Thoracic aorta (tissue), 2 donors: ENCODE measurements around the gene CDC42BPA. TPM values are rescaled to one million over a fixed set of nuclear protein-coding genes. Genes with fewer than 3 reads are reported as not detected.
A peak's percentile ranks its signal among the peaks of the same experiment; 100 is the strongest.

Source experiments
- ATAC-seq: fragments of 150-250 bp; one replicate; pipeline ENCODE4 v1.8.0; 2017; ENCODE audit warnings: low read depth; ENCODE audit not compliant: insufficient number of reproducible peaks, low FRiP score
- DNase-seq: peaks from one replicate; pipeline ENCODE4 v3.0.0-alpha.2; 2020; ENCODE audit warnings: low spot score
- H3K27ac ChIP-seq, 2 donors: fragments of 200-600 bp; sonication (generic); 1 replicate in 1 of 2; 2 replicates in 1 of 2; pipeline ENCODE4 v1.5.1; 2016; ENCODE audit warnings: mild to moderate bottlenecking in 2 of 2, moderate library complexity in 2 of 2
- H3K27me3 ChIP-seq: fragments of 200-600 bp; sonication (generic); replicated peaks from 2 replicates; pipeline ENCODE4 v1.6.0; 2016; ENCODE audit warnings: mild to moderate bottlenecking; ENCODE audit not compliant: insufficient read depth
- H3K36me3 ChIP-seq: fragments of 200-600 bp; sonication (generic); one replicate; pipeline ENCODE4 v1.5.1; 2016
- H3K4me1 ChIP-seq, 2 donors: fragments of 200-600 bp; sonication (generic); 1 replicate in 1 of 2; 2 replicates in 1 of 2; pipeline versions ENCODE4 v1.5.1 to v1.6.0; 2016; ENCODE audit warnings: low read depth in 2 of 2, mild to moderate bottlenecking in 1 of 2; ENCODE audit not compliant: control insufficient read depth in 1 of 2
- H3K4me3 ChIP-seq: fragments of 200-600 bp; sonication (generic); 2 replicates; pipeline ENCODE4 v1.5.1; 2016; ENCODE audit warnings: mild to moderate bottlenecking
- H3K9me3 ChIP-seq: fragments of 200-600 bp; sonication (generic); 2 replicates; pipeline ENCODE4 v1.5.1; 2016
- total RNA-seq, 2 donors: library from RNA; depleted of rRNA; stranded (reverse); fragments of >200 nt; gene quantifications; one replicate each; pipeline versions ENCODE4 v1.1.0 to v1.2.3, GENCODE V29; 2016
- TF ChIP-seq, protein P1 (sequence below): fragments of 200-600 bp; sonication (generic); IDR thresholded peaks from one replicate; pipeline ENCODE4 v1.5.1; 2019; ENCODE audit warnings: antibody characterized with exemption

CDC42BPA gene, protein sequence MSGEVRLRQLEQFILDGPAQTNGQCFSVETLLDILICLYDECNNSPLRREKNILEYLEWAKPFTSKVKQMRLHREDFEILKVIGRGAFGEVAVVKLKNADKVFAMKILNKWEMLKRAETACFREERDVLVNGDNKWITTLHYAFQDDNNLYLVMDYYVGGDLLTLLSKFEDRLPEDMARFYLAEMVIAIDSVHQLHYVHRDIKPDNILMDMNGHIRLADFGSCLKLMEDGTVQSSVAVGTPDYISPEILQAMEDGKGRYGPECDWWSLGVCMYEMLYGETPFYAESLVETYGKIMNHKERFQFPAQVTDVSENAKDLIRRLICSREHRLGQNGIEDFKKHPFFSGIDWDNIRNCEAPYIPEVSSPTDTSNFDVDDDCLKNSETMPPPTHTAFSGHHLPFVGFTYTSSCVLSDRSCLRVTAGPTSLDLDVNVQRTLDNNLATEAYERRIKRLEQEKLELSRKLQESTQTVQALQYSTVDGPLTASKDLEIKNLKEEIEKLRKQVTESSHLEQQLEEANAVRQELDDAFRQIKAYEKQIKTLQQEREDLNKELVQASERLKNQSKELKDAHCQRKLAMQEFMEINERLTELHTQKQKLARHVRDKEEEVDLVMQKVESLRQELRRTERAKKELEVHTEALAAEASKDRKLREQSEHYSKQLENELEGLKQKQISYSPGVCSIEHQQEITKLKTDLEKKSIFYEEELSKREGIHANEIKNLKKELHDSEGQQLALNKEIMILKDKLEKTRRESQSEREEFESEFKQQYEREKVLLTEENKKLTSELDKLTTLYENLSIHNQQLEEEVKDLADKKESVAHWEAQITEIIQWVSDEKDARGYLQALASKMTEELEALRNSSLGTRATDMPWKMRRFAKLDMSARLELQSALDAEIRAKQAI (N-terminal part only)
- 10 to 100 TPM; 62.4 to 89.7 TPM for total RNA-seq

DNA sequence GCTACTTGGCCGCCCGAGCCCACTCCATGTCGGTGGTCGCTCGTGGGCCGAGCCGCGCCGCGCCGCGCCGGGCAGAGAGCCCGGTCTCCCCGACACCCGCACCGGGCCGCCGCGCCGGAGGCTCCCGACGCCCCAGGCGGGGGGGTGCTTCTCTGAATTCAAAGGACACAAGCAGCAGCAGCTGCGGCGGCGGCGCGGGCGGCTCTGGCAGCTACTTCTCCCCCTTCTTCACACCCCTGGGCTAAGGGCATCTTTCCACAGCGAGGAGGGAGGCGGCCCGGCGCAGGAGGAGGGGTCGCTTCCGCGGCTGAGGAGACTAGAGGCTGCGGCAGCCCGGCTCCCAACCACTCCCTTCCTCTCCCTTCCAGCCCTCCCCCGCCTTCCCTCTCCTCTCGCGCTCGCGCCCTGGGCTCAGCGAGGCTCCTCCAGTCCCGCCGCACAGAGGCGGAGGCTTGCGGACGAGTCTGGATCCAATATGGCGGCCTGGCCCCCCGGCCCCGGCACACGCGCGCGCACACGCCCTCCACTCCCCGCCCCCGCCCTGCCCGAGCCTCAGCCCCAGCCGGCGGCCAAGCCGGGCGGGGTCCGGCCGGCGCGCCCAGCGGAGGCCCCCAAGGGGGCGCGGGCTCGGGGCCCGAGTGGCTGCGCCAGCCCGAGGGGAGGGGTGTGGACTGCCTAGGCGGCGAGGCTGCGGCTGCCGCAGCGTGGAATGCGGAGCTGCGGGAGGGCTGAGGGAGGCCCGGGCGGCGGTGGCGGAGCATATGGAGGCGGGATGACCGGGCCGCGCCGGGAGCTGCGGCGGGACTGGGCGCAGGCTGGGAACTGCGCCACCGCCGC lies at the start of gene CDC42BPA:
Gene CDC42BPA, minus strand, starts transcription at position 477 of the 837 bp plus-strand sequence. CDS start 1,310 bp downstream, outside the sequence.
- H3K27ac ChIP-seq, result peak within 1 kb of the TSS; percentile 88 to 90
- H3K4me3 ChIP-seq, result peak within 1 kb of the TSS; percentile 76
- H3K36me3 ChIP-seq, result no peaks in the 10 kb centered on the region
- peak; percentile 28 for DNase-seq
- H3K9me3 ChIP-seq, result no peaks in the 10 kb centered on the region
- peak; percentile 53 for ATAC-seq
- H3K27me3 ChIP-seq, result no peaks in the 10 kb centered on the region
- peaks cover 0 to 16% of the 10 kb centered on the region in 2 donors for H3K4me1 ChIP-seq
- TF ChIP-seq, protein P1, sequence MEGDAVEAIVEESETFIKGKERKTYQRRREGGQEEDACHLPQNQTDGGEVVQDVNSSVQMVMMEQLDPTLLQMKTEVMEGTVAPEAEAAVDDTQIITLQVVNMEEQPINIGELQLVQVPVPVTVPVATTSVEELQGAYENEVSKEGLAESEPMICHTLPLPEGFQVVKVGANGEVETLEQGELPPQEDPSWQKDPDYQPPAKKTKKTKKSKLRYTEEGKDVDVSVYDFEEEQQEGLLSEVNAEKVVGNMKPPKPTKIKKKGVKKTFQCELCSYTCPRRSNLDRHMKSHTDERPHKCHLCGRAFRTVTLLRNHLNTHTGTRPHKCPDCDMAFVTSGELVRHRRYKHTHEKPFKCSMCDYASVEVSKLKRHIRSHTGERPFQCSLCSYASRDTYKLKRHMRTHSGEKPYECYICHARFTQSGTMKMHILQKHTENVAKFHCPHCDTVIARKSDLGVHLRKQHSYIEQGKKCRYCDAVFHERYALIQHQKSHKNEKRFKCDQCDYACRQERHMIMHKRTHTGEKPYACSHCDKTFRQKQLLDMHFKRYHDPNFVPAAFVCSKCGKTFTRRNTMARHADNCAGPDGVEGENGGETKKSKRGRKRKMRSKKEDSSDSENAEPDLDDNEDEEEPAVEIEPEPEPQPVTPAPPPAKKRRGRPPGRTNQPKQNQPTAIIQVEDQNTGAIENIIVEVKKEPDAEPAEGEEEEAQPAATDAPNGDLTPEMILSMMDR, result no peak

DNA sequence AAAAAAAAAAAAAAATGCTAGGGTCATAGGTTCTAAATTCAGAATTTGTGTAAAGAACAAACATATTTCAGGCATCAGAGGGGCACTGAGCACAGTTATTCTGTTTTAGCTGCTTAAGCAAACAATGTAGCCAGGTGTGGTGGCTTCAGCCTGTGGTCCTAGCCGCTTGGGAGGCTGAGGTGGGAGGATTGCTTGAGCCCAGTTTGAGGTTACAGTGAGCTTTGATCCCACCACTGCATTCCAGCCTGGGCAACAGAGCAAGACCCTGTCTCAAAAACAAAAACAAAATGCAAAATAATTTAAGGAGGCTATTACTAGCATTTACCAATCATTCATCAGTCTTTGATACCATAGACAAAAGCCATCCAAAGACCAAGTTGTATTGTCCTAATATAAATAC lies 49.7 kb upstream of the CDC42BPA start:
- Histone ChIP-seq H3K36me3 (no peaks in the 10 kb centered on the region), H3K27me3 (no peaks in the 10 kb centered on the region), H3K4me3 (no peak overlapping the region), H3K27ac (no peak overlapping the region), H3K9me3 (no peaks in the 10 kb centered on the region), H3K4me1 (no peaks in the 10 kb centered on the region)
- no peak for ATAC-seq
- TF ChIP-seq, protein P1, result no peak
- no peak for DNase-seq

DNA sequence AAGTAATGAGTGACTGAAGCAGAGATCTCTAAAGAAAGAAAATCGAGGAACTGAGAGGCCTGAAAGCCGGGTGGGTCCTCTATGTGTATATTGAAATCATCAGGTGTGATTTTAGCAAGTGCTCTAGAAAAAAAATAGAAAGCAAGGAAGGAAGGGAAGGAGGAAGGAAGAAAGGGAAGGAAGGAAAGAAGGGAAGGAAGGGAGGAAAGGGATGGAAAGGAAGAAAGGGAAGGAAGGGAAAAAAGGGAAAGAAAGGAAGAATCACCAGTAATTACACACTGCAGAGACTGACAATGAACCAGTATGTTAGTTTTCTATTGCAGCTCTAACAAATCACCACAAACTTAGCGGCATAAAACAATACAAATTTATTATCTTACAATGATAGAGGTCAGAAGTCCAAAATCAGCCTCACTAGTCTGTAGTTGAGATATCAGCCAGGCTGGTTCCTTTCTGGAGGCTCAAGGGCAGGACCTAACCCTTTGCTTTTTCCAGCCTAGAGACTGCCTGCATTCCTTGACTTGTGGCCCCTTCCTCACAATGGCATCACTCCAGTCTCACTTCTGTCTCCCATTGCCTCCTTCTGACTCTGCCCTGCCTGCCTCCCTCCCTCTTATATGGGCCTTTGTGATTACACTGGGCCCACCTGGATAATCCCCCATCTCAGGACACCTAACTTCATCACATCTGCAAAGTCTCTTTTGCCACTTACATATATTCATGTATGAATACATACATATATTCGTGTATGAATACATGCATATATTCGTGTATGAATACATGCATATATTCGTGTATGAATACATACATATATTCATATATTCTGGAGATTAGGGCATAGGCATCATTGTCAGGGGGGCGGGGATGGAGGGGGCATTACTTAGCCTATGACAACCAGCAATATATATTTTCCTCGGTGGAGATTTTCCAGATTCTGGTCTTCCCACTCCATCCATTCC lies 47.5 kb upstream of the CDC42BPA start:
- no peak for ATAC-seq
- no peaks in the 10 kb centered on the region for H3K27me3 ChIP-seq
- TF ChIP-seq, protein P1, result no peak

DNA sequence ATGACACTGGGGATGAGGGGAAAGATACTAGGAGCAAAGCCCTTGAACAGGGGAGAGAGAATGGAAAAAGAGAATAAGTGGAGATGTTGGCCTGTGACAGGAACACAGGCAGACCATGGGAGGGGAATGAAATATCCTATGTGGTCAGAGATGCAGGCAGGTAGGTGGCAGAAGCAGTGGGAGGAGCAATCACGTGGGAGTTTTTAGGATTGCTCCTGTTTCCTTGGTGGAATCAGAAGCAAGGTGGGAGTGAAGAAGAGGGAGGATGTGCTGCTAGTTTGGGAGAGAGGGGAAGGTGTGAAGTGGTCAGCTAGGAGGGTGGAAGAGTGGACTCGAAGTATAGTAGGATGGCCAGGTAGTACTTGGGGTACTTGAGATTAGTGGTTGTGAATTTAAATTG lies 46.4 kb upstream of the CDC42BPA start:
- H3K36me3 ChIP-seq, result no peaks in the 10 kb centered on the region
- H3K9me3 ChIP-seq, result no peaks in the 10 kb centered on the region
- DNase-seq (no peak), ATAC-seq (no peak)
- H3K4me1 ChIP-seq, result no peaks in the 10 kb centered on the region
- no peaks in the 10 kb centered on the region for H3K27me3 ChIP-seq
- H3K4me3 ChIP-seq, result no peak overlapping the region
- no peak overlapping the region for H3K27ac ChIP-seq
- TF ChIP-seq, protein P1, result no peak

More for the DNA sequence above, 47.5 kb upstream of the CDC42BPA start:
- no peaks in the 10 kb centered on the region for H3K36me3 ChIP-seq
- H3K4me1 ChIP-seq, result no peaks in the 10 kb centered on the region
- no peak overlapping the region for H3K27ac ChIP-seq
- no peak overlapping the region for H3K4me3 ChIP-seq
- H3K9me3 ChIP-seq, result no peaks in the 10 kb centered on the region
- DNase-seq, result no peak
